IMR-90 (cell line): Measurements from ENCODE around the gene ADAMTS3.

ENCODE experiments used
- CTCF ChIP-seq: conservative IDR thresholded peaks from 2 replicates; pipeline ENCODE4 v1.5.1; 2012; ENCODE audit warnings: mild to moderate bottlenecking, low read depth, low read length, improper control_type of control experiment
- FOS ChIP-seq: fragments of 150-350 bp; IDR thresholded peaks from 2 replicates; pipeline ENCODE4 v1.6.1; 2016; ENCODE audit warnings: low read depth, low read length
- NFE2L2 ChIP-seq: fragments of 150-350 bp; IDR thresholded peaks from 2 replicates; pipeline ENCODE4 v1.6.1; 2016; ENCODE audit warnings: low read depth, mild to moderate bottlenecking, low read length
- POLR2A ChIP-seq: IDR thresholded peaks from 2 replicates; pipeline ENCODE4 v1.6.1; 2012; ENCODE audit warnings: mild to moderate bottlenecking, low read depth, low read length
- RFX5 ChIP-seq: IDR thresholded peaks from 2 replicates; pipeline ENCODE4 v1.8.0; 2012; ENCODE audit warnings: low read depth, mild to moderate bottlenecking, low read length, moderate library complexity
- SMC3 ChIP-seq: fragments of 150-350 bp; IDR thresholded peaks from 2 replicates; pipeline ENCODE4 v1.6.1; 2016; ENCODE audit warnings: low read depth, mild to moderate bottlenecking, antibody characterized with exemption, low read length, moderate library complexity
- USF2 ChIP-seq: fragments of 150-350 bp; IDR thresholded peaks from 2 replicates; pipeline ENCODE4 v1.6.1; 2017; ENCODE audit warnings: mild to moderate bottlenecking, antibody characterized with exemption, low read length, low read depth

- no peak for TF ChIP-seq CTCF
- TF ChIP-seq USF2, result no peak
- no peak for TF ChIP-seq NFE2L2
- no peak for TF ChIP-seq SMC3
- no peak for TF ChIP-seq POLR2A
- no peak for TF ChIP-seq FOS
- TF ChIP-seq RFX5, result no peak
Measured at GRCh38 chr4:72471816-72472215, 97.2 kb downstream of the ADAMTS3 start.
